ENCODE measurements around the gene NOP58. TPM values are rescaled to one million over a fixed set of nuclear protein-coding genes. Genes with fewer than 3 reads are reported as not detected.

The NOP58 gene
- total RNA-seq, 6 experiments from 2014 or later, result 16.4 to 37.8 (median 28.4) TPM

- DNase-seq, result no peak
- Histone ChIP-seq H3K27ac (no peak overlapping the region), H3K4me1 (no peaks in the 10 kb centered on the region), H3K36me3 (no peaks in the 10 kb centered on the region), H3K9me3 (no peaks in the 10 kb centered on the region), H3K27me3 (no peaks in the 10 kb centered on the region), H3K4me3 (no peak overlapping the region)
- TF ChIP-seq POLR2A (IDR thresholded peaks at IDR 0.05), result no peak
- TF ChIP-seq, protein P1, sequence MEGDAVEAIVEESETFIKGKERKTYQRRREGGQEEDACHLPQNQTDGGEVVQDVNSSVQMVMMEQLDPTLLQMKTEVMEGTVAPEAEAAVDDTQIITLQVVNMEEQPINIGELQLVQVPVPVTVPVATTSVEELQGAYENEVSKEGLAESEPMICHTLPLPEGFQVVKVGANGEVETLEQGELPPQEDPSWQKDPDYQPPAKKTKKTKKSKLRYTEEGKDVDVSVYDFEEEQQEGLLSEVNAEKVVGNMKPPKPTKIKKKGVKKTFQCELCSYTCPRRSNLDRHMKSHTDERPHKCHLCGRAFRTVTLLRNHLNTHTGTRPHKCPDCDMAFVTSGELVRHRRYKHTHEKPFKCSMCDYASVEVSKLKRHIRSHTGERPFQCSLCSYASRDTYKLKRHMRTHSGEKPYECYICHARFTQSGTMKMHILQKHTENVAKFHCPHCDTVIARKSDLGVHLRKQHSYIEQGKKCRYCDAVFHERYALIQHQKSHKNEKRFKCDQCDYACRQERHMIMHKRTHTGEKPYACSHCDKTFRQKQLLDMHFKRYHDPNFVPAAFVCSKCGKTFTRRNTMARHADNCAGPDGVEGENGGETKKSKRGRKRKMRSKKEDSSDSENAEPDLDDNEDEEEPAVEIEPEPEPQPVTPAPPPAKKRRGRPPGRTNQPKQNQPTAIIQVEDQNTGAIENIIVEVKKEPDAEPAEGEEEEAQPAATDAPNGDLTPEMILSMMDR (IDR thresholded peaks at IDR 0.05), result no peak
- intact Hi-C loops (cut with DNase I), result no loop called here
- no peak for ATAC-seq
- WGBS (ENCODE audit: insufficient coverage, low coverage, low lambda C conversion rate, missing lambda C conversion rate), result 85% methylated on average over 6 of the region's 7 CpGs
Observed at GRCh38 chr2:202337706-202338346, 72.3 kb downstream of the NOP58 start.

DNA sequence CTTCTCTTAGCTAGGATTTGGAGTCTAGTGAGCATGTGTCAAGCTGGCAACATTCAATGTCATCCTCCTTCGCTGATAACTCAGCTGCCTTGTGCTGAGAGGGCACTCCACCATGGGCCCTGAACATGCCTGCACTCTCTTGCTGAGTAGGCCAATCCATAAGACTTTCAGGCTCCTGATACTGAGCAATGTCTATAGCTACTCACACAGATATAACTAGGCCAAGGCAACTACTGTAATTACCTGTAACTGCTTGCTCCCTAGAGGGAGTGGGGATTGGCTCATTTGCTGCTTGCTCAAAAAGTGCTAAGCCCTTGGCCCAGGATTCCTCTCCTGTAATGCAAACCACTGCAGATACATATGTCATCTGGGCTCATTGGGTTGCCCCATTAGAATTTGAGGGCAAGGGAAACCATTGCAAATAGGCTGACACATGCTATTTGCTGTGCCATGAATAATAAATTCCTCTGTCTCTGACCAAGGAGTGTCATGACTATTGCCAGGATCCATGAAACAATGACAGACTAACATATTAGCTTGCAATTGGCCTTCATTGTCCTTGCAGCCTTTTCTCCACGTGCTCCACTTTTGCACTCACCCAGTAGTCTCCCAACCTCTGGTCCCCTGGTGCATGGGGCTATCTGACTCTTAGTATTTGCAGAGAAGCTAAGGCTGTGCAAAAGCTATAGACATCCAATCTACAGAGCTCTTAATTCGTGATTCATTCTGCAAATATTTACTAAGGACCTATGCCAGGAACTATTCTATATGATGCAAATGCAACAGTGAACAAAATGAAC, 73.7 kb downstream of the NOP58 start:
- WGBS (ENCODE audit: insufficient coverage, low coverage, low lambda C conversion rate, missing lambda C conversion rate), result 31% methylated on average over 1 of the region's 3 CpGs
- intact Hi-C loops (cut with DNase I), result no loop called here
- H3K4me1 ChIP-seq, result no peaks in the 10 kb centered on the region
- no peak for ATAC-seq
- no peak overlapping the region for H3K4me3 ChIP-seq
- no peaks in the 10 kb centered on the region for H3K9me3 ChIP-seq
- TF ChIP-seq POLR2A (IDR thresholded peaks at IDR 0.05), result no peak
- TF ChIP-seq, protein P1 (IDR thresholded peaks at IDR 0.05), result no peak
- no peak for DNase-seq
- H3K27ac ChIP-seq, result no peak overlapping the region
- H3K36me3 ChIP-seq, result no peaks in the 10 kb centered on the region
- no peaks in the 10 kb centered on the region for H3K27me3 ChIP-seq

DNA sequence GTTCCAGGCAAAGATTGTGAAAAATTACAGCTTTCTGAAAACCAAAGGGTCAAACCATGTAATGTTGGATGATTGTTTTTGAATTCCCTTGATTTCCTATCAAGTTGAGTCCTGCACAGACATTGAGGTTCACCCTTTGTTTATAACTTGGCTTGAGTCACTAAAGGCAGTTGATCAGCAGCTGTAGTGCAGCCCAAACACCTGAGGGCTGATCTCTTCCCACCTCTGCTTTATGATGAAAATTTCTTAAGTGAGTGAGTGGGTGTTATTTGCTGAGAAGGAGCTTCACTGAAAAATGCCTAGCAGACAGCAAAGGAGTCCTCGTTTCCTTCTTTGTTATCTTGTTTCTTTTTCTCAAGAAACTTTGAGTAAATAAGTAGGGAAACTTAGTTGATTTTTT, 78.6 kb downstream of the NOP58 start:
- WGBS (ENCODE audit: insufficient coverage, low coverage, low lambda C conversion rate, missing lambda C conversion rate), result 64% methylated on average over 1 of the region's 1 CpG
- no peak for DNase-seq
- Histone ChIP-seq H3K27ac (no peak overlapping the region), H3K4me3 (no peak overlapping the region), H3K27me3 (no peaks in the 10 kb centered on the region), H3K9me3 (no peaks in the 10 kb centered on the region), H3K4me1 (no peaks in the 10 kb centered on the region), H3K36me3 (no peaks in the 10 kb centered on the region)
- ATAC-seq, result no peak
- no peak for TF ChIP-seq POLR2A (IDR thresholded peaks at IDR 0.05)
- TF ChIP-seq, protein P1 (IDR thresholded peaks at IDR 0.05), result no peak
- intact Hi-C loops (cut with DNase I), result no loop called here

DNA sequence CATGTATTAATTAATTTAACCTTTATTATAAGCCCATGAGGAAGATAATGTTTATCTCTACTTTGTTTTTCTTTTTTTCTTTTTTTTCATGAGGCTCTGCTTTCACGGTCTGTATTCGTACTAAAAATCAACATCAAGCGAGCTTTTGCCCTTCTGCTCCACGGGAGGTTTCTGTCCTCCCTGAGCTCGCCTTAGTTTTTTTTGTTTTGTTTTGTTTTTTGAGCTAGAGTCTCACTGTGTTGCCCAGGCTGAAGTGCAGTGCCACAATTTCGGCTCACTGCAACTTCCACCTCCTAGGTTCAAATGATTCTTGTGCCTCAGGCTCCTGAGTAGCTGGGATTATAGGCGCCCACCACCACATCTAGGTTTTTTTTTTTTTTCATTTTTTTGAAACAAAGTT, 80.6 kb downstream of the NOP58 start:
- no peaks in the 10 kb centered on the region for H3K36me3 ChIP-seq
- TF ChIP-seq, protein P1 (IDR thresholded peaks at IDR 0.05), result no peak
- TF ChIP-seq POLR2A (IDR thresholded peaks at IDR 0.05), result no peak
- H3K27ac ChIP-seq, result no peak overlapping the region
- intact Hi-C loops (cut with DNase I), result no loop called here
- H3K27me3 ChIP-seq, result no peaks in the 10 kb centered on the region
- no peaks in the 10 kb centered on the region for H3K9me3 ChIP-seq
- no peak overlapping the region for H3K4me3 ChIP-seq
- DNase-seq (no peak), ATAC-seq (no peak)
- 77% methylated on average over 6 of the region's 7 CpGs for WGBS (ENCODE audit: insufficient coverage, low coverage, low lambda C conversion rate, missing lambda C conversion rate)
- no peaks in the 10 kb centered on the region for H3K4me1 ChIP-seq

Small RNA genes within 50 kb of the gene (small RNA-seq; reads per million reads assigned to genes)
- gene AC079354.2 (0 reads per million in 2 experiments), gene RF00575 (0 reads per million in 2 experiments), gene RN7SL753P (0 reads per million in 2 experiments), gene SNORD11 (20.2 to 21.4 reads per million in 2 experiments), gene SNORD11B (137 to 139 reads per million in 2 experiments), gene SNORD70 (295 to 306 reads per million in 2 experiments)

Other genes with a start within 250 kb of the NOP58 start
- gene FZD7, start 231.9 kb upstream of the NOP58 start, total RNA-seq, result 1 to 10 TPM in 2 of 6 experiments, under 1 TPM in 4; 0.48 to 1.4 (median 0.65) TPM
- under 1 TPM; 0.11 to 0.56 (median 0.43) TPM for gene KIAA2012, start 192.5 kb upstream of the NOP58 start, total RNA-seq
- 10 to 100 TPM; 43.3 to 70.8 (median 55.0) TPM for gene SUMO1, start 27.2 kb upstream of the NOP58 start, total RNA-seq
- gene BMPR2, start 110.6 kb downstream of the NOP58 start, total RNA-seq, result 10 to 100 TPM; 14.6 to 25.2 (median 18.7) TPM

Data from right lobe of liver (tissue), 6 donors.